IMR-90 (cell line): ENCODE measurements around the gene TAF3. TPM values are rescaled to one million over a fixed set of nuclear protein-coding genes. Genes with fewer than 3 reads are reported as not detected.

Source experiments
- ATAC-seq: fragments of 200-7000 bp; cut with Tn5 transposase; 2 replicates; pipeline ENCODE4 v1.9.1; 2020; ENCODE audit warnings: low read depth, mild to moderate bottlenecking, moderate library complexity
- BruUV-seq: library from RNA; stranded (reverse); fragments of 400-500 nt; replicated peaks from 2 replicates; lab custom pipeline; 2021; lab: Mats Ljungman, UMichigan
- CTCF ChIA-PET: fragments of 300-600 bp; formaldehyde crosslinking; extraction: SDS; loops from one replicate; lab custom pipeline; 2021; ENCODE audit warnings: antibody characterized with exemption; lab: Yijun Ruan, JAX
- POLR2A ChIA-PET: fragments of 300-600 bp; sonication (Branson Sonifier 250); formaldehyde crosslinking; loops from one replicate; lab custom pipeline; 2022; ENCODE audit warnings: antibody characterized with exemption; ENCODE audit not compliant: unreplicated experiment; lab: Charles Lee
- DNase-seq: peaks from one replicate; pipeline ENCODE4 v3.0.0; 2013
- H2AFZ ChIP-seq: replicated peaks from 2 replicates; pipeline ENCODE3; 2013; ENCODE audit warnings: low read length, mild to moderate bottlenecking; ENCODE audit not compliant: poor library complexity
- H2AK5ac ChIP-seq: 2 replicates; pipeline ENCODE4 v1.6.1; 2013; ENCODE audit warnings: low read depth, low read length, inconsistent platforms
- H2AK9ac ChIP-seq: replicated peaks from 2 replicates; pipeline ENCODE3; 2013; ENCODE audit warnings: mild to moderate bottlenecking, low read depth, low read length, moderate library complexity; ENCODE audit not compliant: poor library complexity
- H2BK120ac ChIP-seq: 2 replicates; pipeline ENCODE4 v1.6.1; 2013; ENCODE audit warnings: low read depth, low read length, inconsistent platforms
- H2BK15ac ChIP-seq: 3 replicates; pipeline ENCODE4 v1.6.1; 2013; ENCODE audit warnings: low read depth, low read length, inconsistent platforms
- H2BK20ac ChIP-seq: 2 replicates; pipeline ENCODE4 v1.6.1; 2013; ENCODE audit warnings: low read depth, mild to moderate bottlenecking, inconsistent platforms, low read length, moderate library complexity
- H2BK5ac ChIP-seq: 2 replicates; pipeline ENCODE4 v1.6.1; 2013; ENCODE audit warnings: mild to moderate bottlenecking, low read depth, low read length, inconsistent platforms; ENCODE audit not compliant: poor library complexity, severe bottlenecking
- H3K14ac ChIP-seq: replicated peaks from 2 replicates; pipeline ENCODE4 v1.6.1; 2013; ENCODE audit warnings: low read depth, low read length, inconsistent platforms
- H3K18ac ChIP-seq: 2 replicates; pipeline ENCODE4 v1.6.1; 2013; ENCODE audit warnings: low read depth, low read length, control low read depth
- H3K23ac ChIP-seq: 2 replicates; pipeline ENCODE4 v1.6.1; 2013; ENCODE audit warnings: low read depth, low read length, inconsistent platforms
- H3K27ac ChIP-seq: 2 replicates; pipeline ENCODE4 v1.5.1; 2013; ENCODE audit warnings: mild to moderate bottlenecking, control low read depth, low read length; ENCODE audit not compliant: insufficient read depth
- H3K27me3 ChIP-seq: 2 replicates; pipeline ENCODE4 v1.6.1; 2013; ENCODE audit warnings: low read length; ENCODE audit not compliant: control insufficient read depth, insufficient read depth
- H3K36me3 ChIP-seq: 2 replicates; pipeline ENCODE4 v1.6.1; 2013; ENCODE audit warnings: low read length, mixed read lengths; ENCODE audit not compliant: control insufficient read depth, insufficient read depth
- H3K4ac ChIP-seq: 2 replicates; pipeline ENCODE4 v1.6.1; 2013; ENCODE audit warnings: low read depth, low read length, inconsistent platforms
- H3K4me1 ChIP-seq: 2 replicates; pipeline ENCODE4 v1.6.1; 2013; ENCODE audit warnings: low read length, mixed read lengths; ENCODE audit not compliant: control insufficient read depth, insufficient read depth
- H3K4me2 ChIP-seq: 2 replicates; pipeline ENCODE4 v1.6.1; 2013; ENCODE audit warnings: low read depth, mild to moderate bottlenecking, control low read depth, low read length, moderate library complexity
- H3K4me3 ChIP-seq: 2 replicates; pipeline ENCODE4 v1.5.1; 2013; ENCODE audit warnings: low read depth, mild to moderate bottlenecking, control low read depth, low read length, moderate library complexity; ENCODE audit not compliant: insufficient read depth
- H3K56ac ChIP-seq: 2 replicates; pipeline ENCODE4 v1.6.1; 2013; ENCODE audit warnings: low read length, inconsistent platforms; ENCODE audit not compliant: insufficient read depth; ENCODE audit errors: extremely low read depth
- H3K79me1 ChIP-seq, 2 experiments: 2 replicates each; pipeline ENCODE4 v1.6.1; 2013; ENCODE audit warnings: low read length in 2 of 2, inconsistent platforms in 1 of 2, low read depth in 1 of 2
- H3K9ac ChIP-seq: 2 replicates; pipeline ENCODE4 v1.6.1; 2013; ENCODE audit warnings: low read depth, low read length, control low read depth
- H3K9me1 ChIP-seq: 2 replicates; pipeline ENCODE4 v1.6.1; 2013; ENCODE audit warnings: low read length, inconsistent platforms; ENCODE audit not compliant: insufficient read depth
- H3K9me3 ChIP-seq: 2 replicates; pipeline ENCODE4 v1.6.1; 2013; ENCODE audit warnings: low read length; ENCODE audit not compliant: control insufficient read depth, insufficient read depth
- H4K20me1 ChIP-seq: 2 replicates; pipeline ENCODE4 v1.6.1; 2013; ENCODE audit warnings: low read length, inconsistent platforms; ENCODE audit not compliant: insufficient read depth
- H4K5ac ChIP-seq: 2 replicates; pipeline ENCODE4 v1.6.1; 2013; ENCODE audit warnings: mild to moderate bottlenecking, low read depth, low read length, control low read depth
- H4K8ac ChIP-seq, 2 experiments: 2 replicates each; pipeline ENCODE4 v1.6.1; 2013; ENCODE audit warnings: low read depth in 2 of 2, low read length in 2 of 2, control low read depth in 1 of 2, inconsistent platforms in 1 of 2
- H4K91ac ChIP-seq: 2 replicates; pipeline ENCODE4 v1.6.1; 2013; ENCODE audit warnings: low read depth, low read length, inconsistent platforms; ENCODE audit not compliant: insufficient read depth
- BHLHE40 ChIP-seq: fragments of 150-350 bp; IDR thresholded peaks from 2 replicates; pipeline ENCODE4 v1.6.1; 2016; ENCODE audit warnings: mild to moderate bottlenecking, low read depth, low read length
- CEBPB ChIP-seq: IDR thresholded peaks from 2 replicates; pipeline ENCODE4 v1.6.1; 2012; ENCODE audit warnings: low read depth, low read length, improper control_type of control experiment
- CHD1 ChIP-seq: IDR thresholded peaks from 2 replicates; pipeline ENCODE4 v1.6.1; 2012; ENCODE audit warnings: low read depth, low read length, improper control_type of control experiment
- FOS ChIP-seq: fragments of 150-350 bp; IDR thresholded peaks from 2 replicates; pipeline ENCODE4 v1.6.1; 2016; ENCODE audit warnings: low read depth, low read length
- MAFK ChIP-seq: IDR thresholded peaks from 2 replicates; pipeline ENCODE4 v1.6.1; 2012; ENCODE audit warnings: low read depth, low read length, improper control_type of control experiment
- MAZ ChIP-seq: IDR thresholded peaks from 2 replicates; pipeline ENCODE4 v1.6.1; 2012; ENCODE audit warnings: low read depth, mild to moderate bottlenecking, low read length, improper control_type of control experiment, moderate library complexity, borderline replicate concordance
- MXI1 ChIP-seq: IDR thresholded peaks from 2 replicates; pipeline ENCODE4 v1.6.1; 2012; ENCODE audit warnings: low read depth, mild to moderate bottlenecking, low read length, moderate library complexity, borderline replicate concordance
- NFE2L2 ChIP-seq: fragments of 150-350 bp; IDR thresholded peaks from 2 replicates; pipeline ENCODE4 v1.6.1; 2016; ENCODE audit warnings: low read depth, mild to moderate bottlenecking, low read length
- POLR2A ChIP-seq: IDR thresholded peaks from 2 replicates; pipeline ENCODE4 v1.6.1; 2012; ENCODE audit warnings: mild to moderate bottlenecking, low read depth, low read length
- RAD21 ChIP-seq: IDR thresholded peaks from 2 replicates; pipeline ENCODE4 v1.6.1; 2012; ENCODE audit warnings: low read length, improper control_type of control experiment
- RCOR1 ChIP-seq: IDR thresholded peaks from 2 replicates; pipeline ENCODE4 v1.6.1; 2012; ENCODE audit warnings: mild to moderate bottlenecking, low read length, improper control_type of control experiment; ENCODE audit not compliant: insufficient replicate concordance
- RFX5 ChIP-seq: IDR thresholded peaks from 2 replicates; pipeline ENCODE4 v1.8.0; 2012; ENCODE audit warnings: low read depth, mild to moderate bottlenecking, low read length, moderate library complexity
- SMC3 ChIP-seq: fragments of 150-350 bp; IDR thresholded peaks from 2 replicates; pipeline ENCODE4 v1.6.1; 2016; ENCODE audit warnings: low read depth, mild to moderate bottlenecking, antibody characterized with exemption, low read length, moderate library complexity
- WGBS, 2 experiments: methylation state at CpG; one replicate each; pipeline versions ENCODE4 v1.1.5 to v1.1.7; 2013; ENCODE audit warnings: missing lambda C conversion rate in 2 of 2; ENCODE audit not compliant: insufficient read length in 1 of 2; ENCODE audit errors: extremely low coverage in 2 of 2; 5-methylcytosine and 5-hydroxymethylcytosine counted together
- dilution Hi-C: fragments of 300-500 bp; cut with HindIII; formaldehyde crosslinking; loops from one replicate; pipeline ENCODE4 v1.14.3; 2018; ENCODE audit warnings: low sequenced_read_pairs; ENCODE audit not compliant: unreplicated experiment
- in situ Hi-C: fragments of 300-500 bp; cut with MboI; formaldehyde crosslinking; loops from 3 replicates; pipeline ENCODE4 v1.14.3; 2019; ENCODE audit warnings: low sequenced_read_pairs, inconsistent platforms, mixed read lengths
- intact Hi-C: fragments of 100-400 bp; cut with micrococcal nuclease; formaldehyde crosslinking; loops from 2 replicates; pipeline ENCODE4 v1.10.0; 2022
- polyA plus RNA-seq, 3 experiments: library from polyadenylated mRNA; depleted of rRNA; stranded (reverse); fragments of >200 nt; gene quantifications; 2 replicates each; pipeline ENCODE4 v1.2.3, GENCODE V29; 2012; ENCODE audit warnings: low replicate concordance in 1 of 3
- total RNA-seq: library from RNA; depleted of rRNA; stranded (reverse); fragments of >200 nt; gene quantifications from 2 replicates; pipeline ENCODE4 v1.2.3, GENCODE V29; 2012
- TF ChIP-seq, protein P1 (sequence below): conservative IDR thresholded peaks from 2 replicates; pipeline ENCODE4 v1.5.1; 2012; ENCODE audit warnings: mild to moderate bottlenecking, low read depth, low read length, improper control_type of control experiment
- TF ChIP-seq, protein P2 (sequence below): fragments of 150-350 bp; IDR thresholded peaks from 2 replicates; pipeline ENCODE4 v1.6.1; 2016; ENCODE audit warnings: low read depth, mild to moderate bottlenecking, low read length, moderate library complexity, borderline replicate concordance

The TAF3 gene
- total and polyA plus RNA-seq, 2 of the 4 experiments (the other 2 are of a cell fraction): 1.4 to 2.3 TPM

DNA sequence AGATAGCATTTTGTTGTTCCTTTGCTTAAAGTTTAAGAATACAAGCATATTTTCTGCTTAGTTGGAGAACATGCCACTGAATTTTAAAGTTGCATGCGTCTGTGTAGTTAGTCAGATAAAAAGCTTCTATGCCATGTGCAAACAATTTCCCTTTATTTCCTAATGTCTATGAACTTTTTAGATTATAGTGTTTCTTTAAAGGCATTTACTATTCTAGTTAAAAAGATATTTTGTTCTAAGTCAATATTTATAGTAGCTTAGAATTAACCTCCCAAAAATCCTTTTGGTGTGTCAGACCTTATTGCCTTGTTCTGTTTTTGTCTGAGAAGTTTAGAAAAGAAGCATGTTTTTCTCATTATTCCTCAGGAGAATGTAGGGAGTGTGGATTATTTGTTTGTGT is 137.1 kb downstream of the TAF3 start:
- no peak for DNase-seq

More for the DNA sequence above, 137.1 kb downstream of the TAF3 start:
- no peak overlapping the region for H3K14ac ChIP-seq
- no peak overlapping the region for H2BK15ac ChIP-seq
- H3K4ac ChIP-seq: no peak overlapping the region
- no peaks in the 10 kb centered on the region; the same call in 1 of the 2 replicates for H3K9me3 ChIP-seq
- dilution Hi-C loops: no loop called here
- H3K4me3 ChIP-seq: no peak overlapping the region
- ATAC-seq: 0 out of 2 replicates have a peak, but pooled peaks have one; percentile 10
- WGBS, 2 experiments: no CpG with 5 or more reads among the region's 1 CpG
- TF ChIP-seq SMC3 (no peak), CHD1 (no peak), MAZ (no peak), RAD21 (no peak), NFE2L2 (no peak), RFX5 (no peak), POLR2A (no peak), MAFK (no peak), RCOR1 (no peak), BHLHE40 (no peak), FOS (no peak), MXI1 (no peak), CEBPB (no peak)
- TF ChIP-seq, protein P1, sequence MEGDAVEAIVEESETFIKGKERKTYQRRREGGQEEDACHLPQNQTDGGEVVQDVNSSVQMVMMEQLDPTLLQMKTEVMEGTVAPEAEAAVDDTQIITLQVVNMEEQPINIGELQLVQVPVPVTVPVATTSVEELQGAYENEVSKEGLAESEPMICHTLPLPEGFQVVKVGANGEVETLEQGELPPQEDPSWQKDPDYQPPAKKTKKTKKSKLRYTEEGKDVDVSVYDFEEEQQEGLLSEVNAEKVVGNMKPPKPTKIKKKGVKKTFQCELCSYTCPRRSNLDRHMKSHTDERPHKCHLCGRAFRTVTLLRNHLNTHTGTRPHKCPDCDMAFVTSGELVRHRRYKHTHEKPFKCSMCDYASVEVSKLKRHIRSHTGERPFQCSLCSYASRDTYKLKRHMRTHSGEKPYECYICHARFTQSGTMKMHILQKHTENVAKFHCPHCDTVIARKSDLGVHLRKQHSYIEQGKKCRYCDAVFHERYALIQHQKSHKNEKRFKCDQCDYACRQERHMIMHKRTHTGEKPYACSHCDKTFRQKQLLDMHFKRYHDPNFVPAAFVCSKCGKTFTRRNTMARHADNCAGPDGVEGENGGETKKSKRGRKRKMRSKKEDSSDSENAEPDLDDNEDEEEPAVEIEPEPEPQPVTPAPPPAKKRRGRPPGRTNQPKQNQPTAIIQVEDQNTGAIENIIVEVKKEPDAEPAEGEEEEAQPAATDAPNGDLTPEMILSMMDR: no peak
- TF ChIP-seq, protein P2, sequence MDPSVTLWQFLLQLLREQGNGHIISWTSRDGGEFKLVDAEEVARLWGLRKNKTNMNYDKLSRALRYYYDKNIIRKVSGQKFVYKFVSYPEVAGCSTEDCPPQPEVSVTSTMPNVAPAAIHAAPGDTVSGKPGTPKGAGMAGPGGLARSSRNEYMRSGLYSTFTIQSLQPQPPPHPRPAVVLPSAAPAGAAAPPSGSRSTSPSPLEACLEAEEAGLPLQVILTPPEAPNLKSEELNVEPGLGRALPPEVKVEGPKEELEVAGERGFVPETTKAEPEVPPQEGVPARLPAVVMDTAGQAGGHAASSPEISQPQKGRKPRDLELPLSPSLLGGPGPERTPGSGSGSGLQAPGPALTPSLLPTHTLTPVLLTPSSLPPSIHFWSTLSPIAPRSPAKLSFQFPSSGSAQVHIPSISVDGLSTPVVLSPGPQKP: no peak
- H3K23ac ChIP-seq: 0 out of 2 replicates have a peak overlapping the region, but pooled peaks have one; percentile 40
- H2AK5ac ChIP-seq: no peak overlapping the region
- in situ Hi-C loops: no loop called here
- H3K18ac ChIP-seq: peak overlapping the region; percentile 71; the same call in 1 of the 2 replicates
- H2BK5ac ChIP-seq: peak overlapping the region; percentile 87
- no peak overlapping the region for H4K5ac ChIP-seq
- peak overlapping the region; percentile 41; the same call in 1 of the 2 replicates for H3K27ac ChIP-seq
- H3K9me1 ChIP-seq: peaks cover 3% of the 10 kb centered on the region; the same call in 1 of the 2 replicates
- BruUV-seq: no TSS peak
- H3K4me2 ChIP-seq: no peak overlapping the region
- H3K79me1 ChIP-seq: peaks cover 12 to 23% of the 10 kb centered on the region in 2 experiments
- H2AFZ ChIP-seq: no peak overlapping the region
- H2BK120ac ChIP-seq: no peak overlapping the region; the same call in 1 of the 2 replicates
- intact Hi-C loops: no loop called here
- H4K91ac ChIP-seq: no peak overlapping the region
- no peak overlapping the region for H3K56ac ChIP-seq
- no peaks in the 10 kb centered on the region for H4K20me1 ChIP-seq
- no peaks in the 10 kb centered on the region for H3K27me3 ChIP-seq
- no peak overlapping the region for H2AK9ac ChIP-seq
- no peak overlapping the region for H3K9ac ChIP-seq
- no peaks in the 10 kb centered on the region for H3K36me3 ChIP-seq
- H3K4me1 ChIP-seq: peaks cover 10% of the 10 kb centered on the region
- no peak overlapping the region for H2BK20ac ChIP-seq
- CTCF ChIA-PET: no interaction called here
- POLR2A ChIA-PET: no interaction called here
- no peak overlapping the region; a peak in 1 of 4 replicates for H4K8ac ChIP-seq
